Adrenal gland (tissue), 5 donors: ENCODE results near the gene OLIG2.

Source experiments
- CTCF ChIP-seq, 6 experiments: fragments of 450-650 bp in 4 of 6; fragments of 200-600 bp in 2 of 6; sonication (generic) in 1 of 6; IDR thresholded peaks; 1 replicate in 5 of 6; 2 replicates in 1 of 6; pipeline versions ENCODE4 v1.5.1 to v1.8.0; 2016 to 2021; ENCODE audit warnings: antibody characterized with exemption in 6 of 6, mild to moderate bottlenecking in 2 of 6, moderate library complexity in 1 of 6
- POLR2A ChIP-seq, 2 donors: fragments of 450-650 bp; IDR thresholded peaks; one replicate each; pipeline ENCODE4 v1.6.1; 2017; ENCODE audit warnings: antibody characterized with exemption in 2 of 2, mild to moderate bottlenecking in 2 of 2, moderate library complexity in 1 of 2
- donor health status: DM: no; HTN: no; CAD: no.

DNA sequence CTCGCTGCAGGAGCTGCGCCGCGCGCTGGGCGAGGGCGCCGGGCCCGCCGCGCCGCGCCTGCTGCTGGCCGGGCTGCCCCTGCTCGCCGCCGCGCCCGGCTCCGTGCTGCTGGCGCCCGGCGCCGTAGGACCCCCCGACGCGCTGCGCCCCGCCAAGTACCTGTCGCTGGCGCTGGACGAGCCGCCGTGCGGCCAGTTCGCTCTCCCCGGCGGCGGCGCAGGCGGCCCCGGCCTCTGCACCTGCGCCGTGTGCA is 44.9 kb downstream of the OLIG2 start:
- no peak for TF ChIP-seq CTCF (IDR thresholded peaks at IDR 0.05)
- no peak for TF ChIP-seq POLR2A (IDR thresholded peaks at IDR 0.05)
